Ovary (tissue), 10 donors: Measurements from ENCODE around the gene PRR19. TPM values are rescaled to one million over a fixed set of nuclear protein-coding genes. Genes with fewer than 3 reads are reported as not detected.

ENCODE experiments used
- DNase-seq, 5 donors: peaks; one replicate each; pipeline ENCODE4 v3.0.0-alpha.2; 2019 to 2020
- H3K27ac ChIP-seq, 2 donors: fragments of 200-600 bp; one replicate each; pipeline versions ENCODE4 v1.5.1 to v1.8.0; 2019 to 2022
- H3K27me3 ChIP-seq: fragments of 200-600 bp; one replicate; pipeline ENCODE4 v1.8.0; 2022
- H3K36me3 ChIP-seq: fragments of 200-600 bp; sonication (generic); one replicate; pipeline ENCODE4 v1.5.1; 2019
- H3K4me1 ChIP-seq: one replicate; pipeline ENCODE4 v1.8.1; 2013; ENCODE audit warnings: mild to moderate bottlenecking, moderate library complexity; ENCODE audit not compliant: insufficient read depth
- H3K4me3 ChIP-seq: fragments of 200-600 bp; sonication (generic); one replicate; pipeline ENCODE4 v1.5.1; 2017
- H3K9me3 ChIP-seq, 2 donors: fragments of 200-600 bp in 1 of 2; sonication (generic) in 1 of 2; one replicate each; pipeline versions ENCODE4 v1.5.1 to v1.8.1; 2013 to 2019; ENCODE audit warnings: mild to moderate bottlenecking in 1 of 2, moderate library complexity in 1 of 2
- EP300 ChIP-seq: sonication (generic); formaldehyde crosslinking; IDR thresholded peaks from one replicate; pipeline ENCODE4 v1.6.1; 2017; ENCODE audit warnings: antibody characterized with exemption
- POLR2A ChIP-seq: fragments of 450-650 bp; IDR thresholded peaks from one replicate; pipeline ENCODE4 v1.6.1; 2017; ENCODE audit warnings: antibody characterized with exemption, mild to moderate bottlenecking, moderate library complexity
- WGBS, 3 donors: extraction: QIAGEN DNeasy Blood & Tissue Kit in 1 of 3; methylation state at CpG; one replicate each; pipeline versions ENCODE4 v1.1.5 to v1.1.7; 2013 to 2017; 5-methylcytosine and 5-hydroxymethylcytosine counted together
- intact Hi-C, 4 donors: fragments of 100-400 bp; cut with DNase I; formaldehyde crosslinking; loops; one replicate each; pipeline versions ENCODE4 v1.11.0 to v1.15.1; 2022 to 2023
- long read RNA-seq, 3 donors: library from polyadenylated mRNA in 2 of 3; unstranded in 2 of 3; transcript quantifications; one replicate each; pipeline ENCODE4 v2.0.0 and lab custom pipeline, GENCODE V29; 2021 to 2026
- polyA plus RNA-seq, 2 donors: library from polyadenylated mRNA; stranded (reverse); fragments of 200-250 nt in 1 of 2; fragments of 350-450 nt in 1 of 2; fragmentation: Illumina TruSeq in 1 of 2; extraction: RNeasy Lipid Tissue Mini Kit (QIAGEN cat#74804) in 1 of 2; gene quantifications; one replicate each; pipeline ENCODE4 v1.2.3, GENCODE V29; 2013 to 2014
- total RNA-seq, 7 donors: library from RNA; depleted of rRNA in 2 of 7; stranded (reverse); fragments of >200 nt in 2 of 7; fragmentation: NEBNext Ultra II Directional in 3 of 7; extraction: Animal tissue kit (Norgen Biotek cat#: 25700) in 3 of 7; gene quantifications; one replicate each; pipeline versions ENCODE4 v1.1.0 to v1.2.4, GENCODE V29; 2016 to 2023
- TF ChIP-seq, protein P1 (sequence below), 3 donors: fragments of 450-650 bp in 2 of 3; fragments of 200-600 bp in 1 of 3; IDR thresholded peaks; one replicate each; pipeline versions ENCODE4 v1.5.1 to v1.8.0; 2016 to 2022; ENCODE audit warnings: antibody characterized with exemption in 3 of 3, mild to moderate bottlenecking in 1 of 3
- donor health status: DM: no; HTN: no; CAD: no; lungs with moderate emphysema.
- donor health status: DM: no; HTN: no; CAD: no.
- donor health status: Bipolar disorder and iron deficiency.
- donor health status: DM: yes; HTN: yes; CAD: no.
- donor health status: DM: no; HTN: no; CAD: no.
- donor health status: DM: yes; HTN: yes; CAD: no.

Gene PRR19, protein sequence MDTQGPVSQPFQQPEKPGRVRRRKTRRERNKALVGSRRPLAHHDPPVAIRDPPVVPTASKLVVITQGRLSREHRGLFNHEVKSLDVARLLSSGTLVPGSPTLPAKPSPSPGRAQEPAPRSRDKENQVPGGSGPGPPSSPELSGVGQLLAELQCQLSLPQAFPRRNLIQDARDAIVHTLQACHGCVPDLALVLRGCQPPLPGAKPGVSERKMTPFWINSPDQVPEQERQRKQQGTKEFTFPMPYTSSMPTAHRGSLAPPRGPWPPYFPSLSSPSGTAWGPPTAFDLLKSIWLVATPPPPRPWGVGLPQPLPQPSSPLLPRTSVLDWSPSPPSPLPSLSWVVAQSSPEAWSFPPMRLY
- total RNA-seq (1 to 10 TPM in 2 of 7 donors, under 1 TPM in 4, not detected in 1; 0.58 to 2.9 (median 0.78) TPM), polyA plus RNA-seq (under 1 TPM in 1 of 2 donors, not detected in 1; 0.71 TPM)
- long read RNA-seq, donor 1, result 0 reads
- long read RNA-seq, donor 2, partial matches to known transcripts, result 0 of 5 reads
- long read RNA-seq, donor 2, other reads (novel, unspliced or antisense), result 0 of 5 reads
- long read RNA-seq, donor 3, result 0 reads

DNA sequence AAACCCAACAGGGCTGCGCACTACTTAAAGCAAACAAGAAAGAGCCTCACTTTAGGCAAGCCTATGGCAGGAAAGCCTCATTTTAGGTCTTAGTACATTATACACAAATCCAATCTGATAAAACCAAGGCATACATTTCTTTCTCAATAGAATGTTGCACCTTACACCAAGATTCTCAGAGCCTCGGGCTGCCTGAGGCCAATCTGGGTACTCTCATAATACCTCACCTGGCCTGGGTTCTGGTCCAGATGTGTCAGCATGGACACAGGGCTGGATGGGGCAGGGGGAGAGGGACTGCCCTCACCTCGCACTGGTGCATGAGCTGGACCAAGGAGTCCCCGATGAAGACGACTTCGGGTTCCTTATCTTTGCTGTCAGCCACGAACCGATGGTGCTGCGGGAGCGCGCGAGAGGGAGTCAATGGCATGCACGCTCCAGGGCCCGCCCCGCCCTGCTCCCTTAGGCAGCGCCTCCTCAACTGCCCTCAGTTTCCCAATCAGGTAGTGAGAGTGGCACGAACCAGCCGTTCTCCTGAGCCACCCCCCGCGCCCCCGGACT is at the start of gene PRR19:
Gene PRR19, plus strand, starts transcription at position 487 of the 558 bp plus-strand sequence. CDS start 7,453 bp downstream, outside the sequence.
- TF ChIP-seq EP300, result no peak
- TF ChIP-seq POLR2A, result no peak
- TF ChIP-seq, protein P1, sequence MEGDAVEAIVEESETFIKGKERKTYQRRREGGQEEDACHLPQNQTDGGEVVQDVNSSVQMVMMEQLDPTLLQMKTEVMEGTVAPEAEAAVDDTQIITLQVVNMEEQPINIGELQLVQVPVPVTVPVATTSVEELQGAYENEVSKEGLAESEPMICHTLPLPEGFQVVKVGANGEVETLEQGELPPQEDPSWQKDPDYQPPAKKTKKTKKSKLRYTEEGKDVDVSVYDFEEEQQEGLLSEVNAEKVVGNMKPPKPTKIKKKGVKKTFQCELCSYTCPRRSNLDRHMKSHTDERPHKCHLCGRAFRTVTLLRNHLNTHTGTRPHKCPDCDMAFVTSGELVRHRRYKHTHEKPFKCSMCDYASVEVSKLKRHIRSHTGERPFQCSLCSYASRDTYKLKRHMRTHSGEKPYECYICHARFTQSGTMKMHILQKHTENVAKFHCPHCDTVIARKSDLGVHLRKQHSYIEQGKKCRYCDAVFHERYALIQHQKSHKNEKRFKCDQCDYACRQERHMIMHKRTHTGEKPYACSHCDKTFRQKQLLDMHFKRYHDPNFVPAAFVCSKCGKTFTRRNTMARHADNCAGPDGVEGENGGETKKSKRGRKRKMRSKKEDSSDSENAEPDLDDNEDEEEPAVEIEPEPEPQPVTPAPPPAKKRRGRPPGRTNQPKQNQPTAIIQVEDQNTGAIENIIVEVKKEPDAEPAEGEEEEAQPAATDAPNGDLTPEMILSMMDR (IDR thresholded peaks at IDR 0.05), result no peak
- no peak for DNase-seq
- H3K27ac ChIP-seq, result peak within 1 kb of the TSS in 1 of 2 donors; percentile 60

DNA sequence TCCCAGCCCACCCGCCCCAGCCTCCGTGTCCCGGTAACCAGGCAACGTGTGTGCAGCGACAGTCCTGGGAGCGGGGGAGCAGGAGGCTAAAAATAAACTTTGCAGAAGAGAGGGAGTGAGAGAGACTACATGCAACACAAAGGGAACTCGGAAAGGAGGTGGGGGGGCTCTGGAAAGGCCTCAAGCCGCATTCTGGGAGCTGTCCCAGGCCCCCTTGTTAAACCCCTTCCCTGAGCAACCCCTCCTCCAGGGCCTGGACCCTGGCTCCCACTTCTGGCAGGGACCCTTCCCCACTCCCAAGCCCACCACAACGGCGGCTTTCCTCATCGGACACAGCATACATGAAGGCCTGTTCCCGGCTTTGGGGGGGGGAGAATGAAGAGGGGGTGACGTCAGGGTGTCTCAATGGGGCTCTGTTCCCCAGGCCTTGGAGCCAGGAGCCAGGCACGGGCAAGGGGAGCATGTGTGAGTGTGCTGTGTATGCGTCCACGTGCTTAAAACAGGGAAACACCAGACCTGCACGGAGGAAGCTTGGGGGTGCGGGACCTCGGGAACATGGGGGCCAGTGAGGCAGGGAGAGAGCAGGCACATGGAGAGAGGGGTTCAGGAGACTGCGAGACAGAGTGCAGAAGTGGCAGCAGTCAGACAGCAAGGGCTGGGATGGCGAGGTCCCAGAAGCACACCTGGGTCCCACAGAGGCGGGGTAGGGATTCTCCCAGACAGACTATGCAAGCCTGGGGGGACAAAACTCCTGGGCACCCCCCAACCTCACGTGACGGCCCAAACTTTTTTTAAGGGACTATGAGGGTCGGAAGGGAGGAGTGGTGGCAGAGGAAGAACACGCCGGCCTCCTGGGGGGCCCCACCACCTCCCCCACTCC is 49.3 kb upstream of the PRR19 start:
- Histone ChIP-seq H3K36me3 (no peaks in the 10 kb centered on the region), H3K27ac (peak overlapping the region; percentile 97 to 99), H3K9me3 (no peaks in the 10 kb centered on the region), H3K27me3 (no peaks in the 10 kb centered on the region), H3K4me3 (peak overlapping the region; percentile 73), H3K4me1 (peaks cover 21% of the 10 kb centered on the region)
- TF ChIP-seq, protein P1 (IDR thresholded peaks at IDR 0.05), result no peak
- no peak for TF ChIP-seq POLR2A
- TF ChIP-seq EP300, result no peak
- 2 to 3% (median 3%) methylated on average over 27 of the region's 27 CpGs for WGBS, 3 donors
- intact Hi-C loops, result no loop called here
- peak; percentile 61 to 73 (median 69) for DNase-seq

More for the DNA sequence above, at the start of gene PRR19:
- Histone ChIP-seq H3K27me3 (no peaks in the 10 kb centered on the region), H3K9me3 (no peaks in the 10 kb centered on the region), H3K36me3 (no peaks in the 10 kb centered on the region), H3K4me1 (peaks cover 6% of the 10 kb centered on the region), H3K4me3 (peak within 1 kb of the TSS; percentile 37)
- intact Hi-C loops, result no loop called here
- WGBS, 3 donors, result 6 to 28% (median 6%) methylated on average over 5 to 21 of the region's 21 CpGs

DNA sequence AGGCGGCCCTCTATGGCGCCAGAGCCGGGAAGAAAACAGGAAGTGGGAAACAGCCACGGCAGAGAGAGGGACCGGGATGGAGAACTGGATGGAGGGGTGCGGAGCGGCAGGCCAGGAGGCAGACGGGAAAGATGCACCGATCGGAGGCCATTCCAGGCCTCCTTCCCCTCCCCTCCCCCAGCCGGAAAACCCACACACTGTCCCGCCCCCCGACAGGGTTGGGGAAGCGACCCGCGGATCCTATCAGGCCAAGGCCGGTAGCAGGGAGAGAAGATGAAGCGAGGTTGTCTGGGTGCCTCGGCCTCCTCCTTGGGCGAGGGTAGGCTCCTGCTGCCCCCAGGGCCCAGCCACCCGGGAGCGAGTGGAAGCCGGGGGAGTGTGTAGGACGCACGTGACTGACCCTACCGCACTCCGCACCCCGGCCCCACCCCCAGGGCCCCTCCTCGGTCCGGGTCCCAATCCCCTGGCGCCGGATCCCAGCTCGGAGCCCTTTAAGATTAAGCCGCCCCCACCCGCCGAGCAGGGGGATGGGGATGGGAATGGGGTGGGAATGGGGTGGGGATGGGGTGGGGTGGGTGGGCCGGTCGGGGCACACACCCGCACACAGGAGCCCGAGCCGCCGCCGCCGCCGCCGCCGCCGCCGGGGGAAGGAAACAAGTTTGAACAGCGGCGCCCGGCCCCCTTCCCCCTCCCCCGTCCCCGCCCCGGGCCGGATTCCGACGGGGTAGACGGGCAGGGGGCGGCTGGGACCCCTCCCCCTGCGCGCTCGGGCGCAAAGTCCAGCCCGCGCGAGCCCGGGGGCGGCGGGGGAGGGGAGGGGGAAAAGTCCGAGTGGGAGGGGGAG is 48.5 kb upstream of the PRR19 start:
- H3K4me1 ChIP-seq, result peaks cover 21% of the 10 kb centered on the region
- no peaks in the 10 kb centered on the region for H3K9me3 ChIP-seq
- peak overlapping the region; percentile 97 to 99 for H3K27ac ChIP-seq
- WGBS, 3 donors, result 0 to 1% (median 1%) methylated on average over 21 to 66 of the region's 71 CpGs
- no peaks in the 10 kb centered on the region for H3K36me3 ChIP-seq
- TF ChIP-seq EP300 (no peak), POLR2A (no peak)
- TF ChIP-seq, protein P1 (IDR thresholded peaks at IDR 0.05), result no peak
- peak overlapping the region; percentile 73 for H3K4me3 ChIP-seq
- peak; percentile 76 to 85 (median 82) for DNase-seq
- no peaks in the 10 kb centered on the region for H3K27me3 ChIP-seq
- intact Hi-C loops, result loop anchor here in 2 of 4 donors (2.0 kb wide), 2 partner anchors 15 to 27 kb away; partner anchors contain the start of gene CIC (in 1 of the 2)
